Caki2 (cell line): ENCODE data around the gene TTC28. TPM values are rescaled to one million over a fixed set of nuclear protein-coding genes. Genes with fewer than 3 reads are reported as not detected.
"Not testable (repeated sequence)": the region's sequence is repeated elsewhere in the genome, so short reads cannot be mapped to it uniquely, and the experiment has no call there.

ENCODE experiments used
- DNase-seq: peaks from one replicate; pipeline ENCODE4 v3.0.0-alpha.2; 2015; ENCODE audit warnings: low read depth
- in situ Hi-C: cut with HindIII; loops from 2 replicates; pipeline ENCODE4 v1.10.0; 2016; ENCODE audit warnings: low sequenced_read_pairs, low pct_unique_long_range_greater_than_20kb, mixed read lengths
- total RNA-seq: library from RNA; depleted of rRNA; stranded (reverse); fragments of >200 nt; shearing (Covaris generic); gene quantifications from 2 replicates; pipeline ENCODE4 v1.2.3, GENCODE V29; 2014; ENCODE audit warnings: low replicate concordance; rRNA removed

The TTC28 gene
- total RNA-seq, result 2.2 and 9.8 TPM in 2 replicates

DNA sequence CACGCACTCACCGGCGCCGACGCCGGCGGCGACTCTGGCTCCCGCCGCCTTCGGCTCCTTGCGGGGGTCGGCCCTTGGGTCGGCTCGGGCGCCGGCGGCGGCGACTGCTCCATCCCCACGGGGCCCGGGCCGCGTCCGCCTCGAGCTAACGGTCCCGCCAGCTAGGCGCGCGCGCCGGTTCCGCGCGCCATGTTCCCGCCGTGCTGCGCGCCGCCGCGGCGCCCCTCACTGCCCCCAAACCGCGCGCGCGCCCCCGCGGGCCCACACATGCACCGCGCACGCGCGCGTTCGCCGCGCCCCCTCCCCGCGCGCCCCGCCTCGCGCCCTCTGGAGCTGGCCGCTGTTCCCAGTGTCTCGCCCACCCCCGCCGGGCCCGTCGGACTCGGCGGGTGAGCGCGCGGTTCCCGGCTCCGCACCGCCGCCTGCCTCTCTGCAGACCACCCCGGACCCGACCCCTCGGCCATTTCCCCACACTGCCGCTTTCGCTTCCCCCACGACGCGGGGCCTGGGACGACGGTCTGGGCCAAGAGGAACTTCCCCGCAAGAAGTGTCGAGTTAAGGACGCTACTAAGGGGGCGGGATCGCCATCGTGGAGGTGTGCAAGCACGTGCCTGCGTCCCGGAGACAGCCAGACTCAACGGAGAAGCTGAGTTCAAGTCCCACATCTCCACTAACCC, at the start of gene TTC28:
TTC28 (minus strand) TSS at position 230 of the 677 bp plus-strand sequence; CDS start at position 113, 117 bp downstream.
- peak; percentile 77 for DNase-seq
- in situ Hi-C loops, result not testable (repeated sequence)

DNA sequence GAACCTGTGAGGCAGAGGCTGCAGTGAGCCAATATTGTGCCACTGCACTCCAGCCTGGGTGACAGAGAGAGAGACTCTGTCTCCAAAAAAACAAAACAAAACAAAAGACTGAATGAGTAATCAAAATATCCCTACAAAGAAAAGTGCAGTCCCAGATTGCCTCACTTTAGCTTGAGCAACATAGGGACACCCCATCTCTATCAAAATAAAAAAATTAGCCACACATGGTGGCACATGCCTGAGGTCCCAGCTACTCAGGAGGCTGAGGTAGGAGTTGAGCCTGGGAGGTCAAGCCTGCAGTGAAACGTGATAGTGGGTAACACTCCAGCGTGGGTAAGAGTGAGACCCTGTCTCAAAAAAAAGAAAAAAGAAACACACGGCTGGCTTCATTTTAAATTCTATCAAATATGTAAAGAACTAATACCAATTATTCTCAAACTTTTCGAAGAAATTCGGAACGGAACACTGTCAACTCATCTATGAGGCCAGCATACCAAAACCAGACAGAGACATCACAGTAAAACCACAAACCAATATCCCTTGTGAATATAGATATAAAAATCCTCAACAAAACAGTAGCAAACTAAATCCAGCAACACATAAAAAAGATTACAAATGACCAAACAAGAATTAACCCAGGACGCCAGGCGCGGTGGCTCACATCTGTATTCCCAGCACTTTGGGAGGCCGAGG, 49.1 kb upstream of the TTC28 start:
- peak; percentile 7 for DNase-seq
- in situ Hi-C loops, result no loop called here

DNA sequence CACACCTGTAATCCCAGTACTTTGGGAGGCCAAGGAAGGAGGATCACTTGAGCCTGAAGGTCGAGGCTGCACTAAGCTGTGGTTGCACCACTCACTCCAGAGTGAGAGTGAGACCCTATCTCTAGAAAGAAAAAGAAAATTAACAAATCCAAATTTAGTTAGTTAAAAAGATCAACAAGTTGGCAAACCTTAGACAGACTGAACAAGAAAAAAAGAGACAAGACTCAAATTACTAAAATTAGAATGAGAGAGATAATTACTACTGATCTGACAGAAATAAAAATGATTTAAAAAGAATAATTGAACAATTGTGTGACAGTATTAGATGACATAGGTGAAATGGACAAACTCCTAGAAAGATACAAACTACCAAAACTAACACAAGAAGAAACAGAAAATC, 48.4 kb upstream of the TTC28 start:
- no peak for DNase-seq
- in situ Hi-C loops, result no loop called here

DNA sequence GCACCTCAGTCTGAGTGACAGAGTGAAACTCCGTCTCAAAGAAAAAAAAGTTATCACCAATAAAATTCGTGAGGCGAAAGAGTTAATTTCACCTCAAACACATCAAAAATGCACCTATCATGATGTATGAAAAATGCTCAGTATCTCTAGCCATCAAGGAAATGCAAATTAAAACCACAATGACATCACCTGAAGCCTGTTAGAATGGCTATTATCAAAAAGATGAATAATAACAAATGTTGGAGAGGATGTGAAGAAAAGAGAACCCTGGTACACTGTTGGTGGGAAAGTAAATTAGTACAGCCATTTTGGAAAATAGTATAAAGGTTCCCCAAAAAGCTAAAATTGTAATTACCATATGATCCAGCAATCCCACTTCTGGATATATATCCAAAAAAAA, 38.4 kb upstream of the TTC28 start:
- in situ Hi-C loops, result no loop called here

DNA sequence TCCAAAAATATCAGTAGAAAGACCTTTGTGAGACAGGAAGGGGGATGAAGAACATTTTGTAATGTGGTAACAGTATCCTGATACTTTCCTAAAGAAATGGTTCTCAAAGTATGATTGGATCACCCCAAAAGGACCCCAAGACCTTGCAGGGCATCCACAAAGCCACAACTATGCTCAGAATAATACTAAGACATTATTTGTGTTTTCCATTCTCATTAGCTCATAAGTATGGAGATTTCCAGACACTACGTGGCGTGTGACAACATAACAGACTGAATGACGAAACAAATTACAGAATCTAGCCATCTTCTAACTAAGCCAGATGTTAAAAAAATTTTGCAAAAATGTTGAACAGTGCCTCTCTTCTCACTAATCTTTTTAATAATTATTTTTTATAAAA, 37.0 kb upstream of the TTC28 start:
- in situ Hi-C loops, result no loop called here
- no peak for DNase-seq

More for the DNA sequence above, 38.4 kb upstream of the TTC28 start:
- no peak for DNase-seq

DNA sequence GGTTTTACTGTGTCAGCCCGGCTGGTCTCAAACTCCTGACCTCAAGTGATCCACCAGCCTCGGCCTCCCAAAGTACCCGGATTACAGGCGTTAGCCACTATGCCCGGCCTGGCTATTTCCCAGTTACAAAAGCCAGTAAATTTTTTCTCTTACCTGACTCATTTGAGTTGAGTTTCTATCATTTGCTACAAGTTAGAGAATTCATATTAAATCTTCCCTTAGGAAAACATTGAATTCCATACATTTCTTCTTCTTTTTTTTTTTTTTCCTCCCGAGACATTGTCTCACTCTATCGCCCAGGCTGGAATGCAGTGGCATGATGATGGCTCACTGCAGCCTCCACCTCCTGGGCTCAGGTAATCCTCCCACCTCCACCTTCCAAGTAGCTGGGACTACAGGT, 36.0 kb upstream of the TTC28 start:
- in situ Hi-C loops, result no loop called here
- DNase-seq, result peak; percentile 39

DNA sequence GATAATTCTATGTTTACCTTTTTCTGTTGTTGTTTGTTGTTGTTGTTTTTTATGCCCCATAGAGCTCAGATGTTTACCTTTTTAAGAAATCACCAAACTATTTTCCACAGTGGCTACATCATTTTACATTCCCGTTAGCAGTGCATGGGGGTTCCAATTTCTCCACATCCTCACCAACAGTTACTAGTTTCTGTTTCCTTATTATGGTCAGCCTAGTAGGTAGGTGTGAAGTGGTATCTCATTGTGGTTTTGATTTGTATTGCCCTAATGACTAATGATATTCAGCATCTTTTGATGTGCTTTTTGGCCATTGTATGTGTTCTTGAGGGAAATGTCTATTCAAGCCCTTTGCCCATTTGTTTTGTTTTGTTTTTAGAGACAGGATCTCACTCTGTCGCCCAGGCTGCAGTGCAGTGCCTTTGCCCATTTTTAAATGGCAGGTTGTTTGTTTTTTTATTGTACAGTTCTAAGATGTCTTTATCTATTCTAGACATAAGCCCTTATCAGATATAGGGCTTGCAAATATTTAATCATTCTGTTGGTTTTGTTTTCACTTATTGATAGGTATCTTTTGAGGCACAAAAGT, 34.5 kb upstream of the TTC28 start:
- DNase-seq, result peak; percentile 7

DNA sequence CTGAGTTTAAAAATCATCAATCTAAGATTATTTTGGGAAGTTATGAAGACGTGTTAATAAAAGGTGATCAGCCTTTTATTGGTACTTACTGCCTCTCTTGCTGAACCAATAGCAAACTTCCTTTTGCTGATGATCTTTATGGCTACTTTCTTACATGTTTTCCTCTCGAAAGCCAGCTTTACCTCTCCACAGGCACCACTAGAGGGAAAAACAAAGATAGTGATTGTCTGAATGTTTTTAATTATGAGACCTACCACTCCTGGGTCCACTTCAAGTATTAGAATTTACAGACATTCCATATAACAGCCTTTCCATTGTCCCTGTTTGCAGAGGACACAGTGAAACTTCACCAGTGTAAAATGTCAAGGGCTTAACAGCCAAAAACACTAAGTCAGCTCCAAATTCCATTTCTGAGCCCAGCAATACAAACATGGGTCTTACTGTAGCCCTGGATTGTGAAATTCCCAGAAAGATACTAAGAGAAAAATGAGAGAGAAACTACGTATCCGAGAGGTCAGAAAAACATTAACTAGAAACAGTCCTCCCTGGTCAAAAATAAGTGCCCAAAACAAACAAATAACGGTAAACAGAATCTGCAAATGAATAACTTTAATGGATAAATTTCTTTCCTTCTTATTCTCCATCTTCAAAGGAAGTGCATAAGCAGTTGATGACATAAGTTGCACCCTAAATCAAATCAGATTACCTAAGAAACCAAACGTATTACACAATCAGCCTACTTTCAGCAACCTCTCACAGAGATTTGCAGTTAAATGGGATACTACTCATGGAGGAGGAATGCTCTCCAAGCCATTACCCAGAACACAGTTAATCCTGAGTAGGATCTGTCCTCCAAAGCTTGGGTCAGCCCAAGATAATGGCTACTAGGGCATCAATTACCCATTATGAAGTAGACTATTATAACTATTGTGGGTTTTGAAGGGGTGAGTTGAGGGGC, 32.5 kb upstream of the TTC28 start:
- DNase-seq, result peak; percentile 71
- in situ Hi-C loops, result no loop called here

More for the DNA sequence above, 34.5 kb upstream of the TTC28 start:
- in situ Hi-C loops, result no loop called here

DNA sequence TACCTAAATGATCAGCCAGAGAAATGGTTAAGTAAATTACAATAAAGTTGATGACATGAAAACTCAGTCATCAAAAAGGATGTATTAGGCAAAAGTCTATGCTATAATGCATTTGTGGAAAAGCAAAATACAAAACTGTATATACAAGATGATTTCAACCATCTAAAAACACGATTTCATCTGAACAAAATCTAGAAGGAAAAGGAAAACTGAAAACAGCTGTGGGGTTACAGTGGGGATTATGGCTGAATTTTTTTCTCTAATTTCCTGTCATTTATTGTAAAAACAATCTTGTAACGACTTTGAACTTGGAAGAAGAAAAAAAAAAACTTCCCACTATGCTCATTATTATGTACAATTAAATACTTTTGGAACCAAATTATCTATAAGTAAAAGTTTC, 31.7 kb upstream of the TTC28 start:
- in situ Hi-C loops, result no loop called here
- no peak for DNase-seq

DNA sequence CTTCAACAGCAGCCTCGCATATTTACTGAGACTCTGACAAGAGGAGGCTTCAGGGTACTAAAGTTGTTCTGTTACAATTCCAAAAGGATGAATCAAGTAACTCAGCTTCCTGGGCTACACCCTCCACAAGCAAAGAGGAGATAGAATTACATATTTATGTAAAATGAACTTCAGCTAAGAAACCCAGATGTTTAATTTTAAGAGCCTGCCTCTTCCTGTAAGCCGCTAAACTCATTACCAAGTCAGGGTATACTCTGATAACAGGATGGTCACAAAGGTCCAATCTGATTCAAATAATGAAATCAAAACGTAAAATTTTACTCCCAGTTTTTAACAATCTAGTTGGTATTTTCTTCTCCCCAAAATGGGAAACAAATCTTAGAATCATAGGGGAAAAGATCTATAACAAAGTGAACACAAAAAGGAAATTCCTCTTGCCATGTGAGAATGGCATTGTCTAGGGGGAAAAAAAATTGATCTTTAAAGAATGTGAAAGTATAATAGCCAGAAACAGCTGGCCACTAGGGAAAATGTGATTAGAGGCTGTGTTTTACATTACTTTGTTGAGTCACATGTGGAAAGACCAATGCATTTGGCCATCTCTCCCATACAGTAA, 31.0 kb upstream of the TTC28 start:
- in situ Hi-C loops, result no loop called here
- no peak for DNase-seq

DNA sequence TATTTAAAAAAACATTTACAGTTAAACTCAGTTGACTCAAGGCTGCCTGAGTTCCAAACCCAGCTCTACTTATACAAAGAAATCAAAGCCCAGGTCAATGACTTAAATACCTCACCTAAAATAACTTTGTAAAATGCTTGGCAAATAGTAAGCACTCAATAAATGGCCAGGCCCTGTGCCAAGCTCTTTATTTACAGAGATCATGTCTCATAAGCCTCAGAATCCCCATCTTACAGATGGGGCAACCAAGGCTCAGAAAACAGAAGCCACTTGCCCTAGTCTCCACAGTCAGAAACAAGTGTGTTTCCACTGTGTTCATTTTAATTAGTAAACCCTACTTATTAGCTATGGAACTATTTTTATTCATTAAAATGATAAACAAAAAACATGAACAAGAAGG, 30.5 kb upstream of the TTC28 start:
- in situ Hi-C loops, result no loop called here
- DNase-seq, result no peak

DNA sequence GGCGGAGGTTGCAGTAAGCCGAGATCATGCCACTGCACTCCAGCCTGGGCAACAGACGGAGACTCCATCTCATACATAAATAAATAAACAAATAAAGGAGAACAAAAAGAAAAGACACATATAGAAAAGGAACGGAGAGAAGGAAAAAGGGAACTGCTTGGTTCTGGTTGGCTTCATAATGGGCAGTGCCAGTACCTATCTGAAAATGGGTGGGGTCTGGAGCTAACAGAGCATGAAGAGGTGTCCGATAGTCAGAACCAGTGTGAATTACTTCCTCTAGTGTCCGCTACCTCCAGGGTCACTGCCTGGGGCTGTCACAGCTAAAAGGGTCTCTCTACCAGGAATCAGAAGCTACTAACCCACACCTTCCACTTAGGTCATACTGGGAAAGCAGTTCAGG, 27.2 kb upstream of the TTC28 start:
- peak; percentile 19 for DNase-seq
- in situ Hi-C loops, result no loop called here

DNA sequence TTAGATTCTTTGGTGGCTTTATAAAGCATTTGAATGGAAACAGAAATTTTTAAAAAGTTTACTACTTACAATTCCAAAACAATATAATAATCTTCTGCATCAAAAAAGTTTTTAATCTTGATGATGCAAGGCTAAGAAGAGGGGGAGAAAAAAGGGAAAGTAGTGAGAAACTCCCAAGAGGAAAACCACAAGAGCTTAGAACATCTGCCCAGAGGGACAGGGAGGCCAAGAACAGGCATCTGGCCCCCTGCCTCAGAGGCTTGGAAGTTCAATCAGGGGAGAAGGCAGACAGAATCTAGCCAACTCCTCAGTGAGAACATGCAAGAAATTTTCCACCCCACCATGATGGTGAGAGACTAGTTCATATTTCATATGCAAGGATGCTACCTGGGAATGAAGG, 23.8 kb upstream of the TTC28 start:
- no peak for DNase-seq
- in situ Hi-C loops, result no loop called here

DNA sequence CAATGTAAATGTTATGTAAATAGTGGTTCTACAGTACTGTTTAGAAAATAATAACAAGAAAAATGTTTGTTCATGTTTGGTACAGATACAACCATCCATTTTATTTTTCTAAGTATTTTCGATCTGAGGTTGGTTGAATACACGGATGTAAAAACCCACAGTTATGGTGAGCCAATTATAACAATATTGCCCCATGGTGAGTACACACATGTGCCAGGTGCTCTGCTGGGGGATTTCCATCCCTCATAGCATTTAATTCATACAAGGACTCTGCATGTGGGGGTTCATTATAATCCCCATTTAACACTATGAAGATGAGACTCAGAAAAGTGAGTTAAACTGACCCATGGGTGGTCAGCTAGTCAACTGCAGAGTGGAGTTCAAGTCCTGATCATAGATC, 23.3 kb upstream of the TTC28 start:
- in situ Hi-C loops, result no loop called here
- DNase-seq, result no peak

DNA sequence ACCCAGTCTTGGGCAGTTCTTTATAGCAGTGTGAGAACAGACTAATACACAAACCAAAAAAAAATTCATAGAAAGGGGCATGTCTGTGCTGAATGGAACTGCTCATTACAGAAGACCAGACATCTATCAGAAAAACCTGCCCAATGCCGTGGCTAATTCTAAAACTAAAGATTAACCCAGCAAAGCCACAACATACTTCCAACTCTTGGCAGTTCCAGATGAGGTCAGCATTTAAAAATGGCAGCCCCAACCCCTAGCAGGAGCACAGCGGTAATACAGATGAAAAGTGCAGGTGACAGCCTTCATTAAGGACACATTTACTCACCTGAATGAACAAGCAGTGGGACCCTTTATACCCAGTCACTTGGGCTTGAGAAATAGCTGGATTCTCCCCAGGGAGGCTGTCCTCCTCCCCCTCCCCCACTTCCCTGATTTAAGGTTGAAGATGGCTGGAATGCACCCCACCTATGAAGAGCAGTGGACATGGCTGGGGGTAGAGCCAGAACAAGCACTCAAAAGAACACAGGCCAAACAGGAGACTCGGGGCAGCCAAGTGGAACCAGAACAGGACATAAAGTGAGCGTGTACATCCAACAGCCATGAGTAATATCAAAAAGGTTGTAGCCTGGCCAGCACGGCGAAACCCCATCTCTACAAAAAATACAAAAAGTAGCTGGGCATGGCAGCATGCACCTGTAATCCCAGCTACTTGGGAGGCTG, 13.6 kb upstream of the TTC28 start:
- peak; percentile 67 for DNase-seq
- in situ Hi-C loops, result not testable (repeated sequence)

DNA sequence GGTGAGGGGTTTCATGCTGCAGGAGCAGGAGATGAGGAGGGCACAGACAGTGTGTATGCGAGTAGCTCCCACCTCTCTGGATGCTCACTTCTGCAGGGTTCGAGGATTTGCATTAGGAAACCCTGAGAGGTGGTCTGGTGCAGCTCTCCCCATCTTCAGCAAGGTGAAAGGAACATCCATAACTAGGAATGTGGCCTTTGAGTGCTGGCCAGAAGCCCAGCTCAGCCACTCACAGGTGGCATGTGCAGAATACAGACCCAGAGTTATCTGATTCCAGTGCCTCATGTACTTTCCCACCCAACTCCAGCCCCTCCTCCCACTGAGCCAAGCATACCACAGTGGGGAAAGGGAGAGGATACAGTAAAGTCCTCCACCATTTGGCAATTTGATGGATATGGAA, 10.2 kb upstream of the TTC28 start:
- DNase-seq, in situ Hi-C loops: not testable (repeated sequence)

DNA sequence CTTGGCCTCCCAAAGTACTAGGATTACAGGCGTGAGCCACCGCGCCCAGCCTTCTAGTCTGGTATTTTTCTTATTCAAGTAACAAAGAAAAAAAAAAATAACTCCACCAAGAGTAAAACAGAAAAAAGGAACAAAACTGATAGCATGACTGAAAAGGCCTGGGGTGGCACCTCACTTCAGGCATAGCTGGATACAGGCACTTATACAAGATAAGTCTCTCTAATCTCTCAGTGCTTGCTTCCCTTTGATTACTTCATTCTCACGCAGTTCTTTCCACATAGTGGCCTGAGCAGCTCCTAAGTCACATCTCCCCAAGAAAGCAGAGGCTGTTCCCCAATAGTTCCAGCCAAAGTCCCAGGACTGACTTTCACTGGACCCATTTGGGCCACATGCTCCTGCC, 3.3 kb upstream of the TTC28 start:
- in situ Hi-C loops, result not testable (repeated sequence)

More for the DNA sequence above, 3.3 kb upstream of the TTC28 start:
- DNase-seq, result not testable (repeated sequence)
